ENCODE data around the gene FLT3LG.

Gene FLT3LG

GRCh38 chr19:49486710-49487276 is 12.8 kb downstream of the FLT3LG start:
- peak overlapping the region; percentile 83 for H3K27ac ChIP-seq
- peak overlapping the region; percentile 63 for H3K9ac ChIP-seq
- TF ChIP-seq Cebpa-rat (IDR thresholded peaks at IDR 0.05) = no peak
- peaks cover 37% of the 10 kb centered on the region for H3K36me3 ChIP-seq
- H3K4me2 ChIP-seq = peak overlapping the region; percentile 48
- H3K9me3 ChIP-seq = no peaks in the 10 kb centered on the region
- peaks cover 43% of the 10 kb centered on the region for H4K20me1 ChIP-seq
- no peaks in the 10 kb centered on the region for H3K27me3 ChIP-seq
- H3K4me3 ChIP-seq = peak overlapping the region; percentile 58
- H3K4me1 ChIP-seq = peaks cover 31% of the 10 kb centered on the region

DNA sequence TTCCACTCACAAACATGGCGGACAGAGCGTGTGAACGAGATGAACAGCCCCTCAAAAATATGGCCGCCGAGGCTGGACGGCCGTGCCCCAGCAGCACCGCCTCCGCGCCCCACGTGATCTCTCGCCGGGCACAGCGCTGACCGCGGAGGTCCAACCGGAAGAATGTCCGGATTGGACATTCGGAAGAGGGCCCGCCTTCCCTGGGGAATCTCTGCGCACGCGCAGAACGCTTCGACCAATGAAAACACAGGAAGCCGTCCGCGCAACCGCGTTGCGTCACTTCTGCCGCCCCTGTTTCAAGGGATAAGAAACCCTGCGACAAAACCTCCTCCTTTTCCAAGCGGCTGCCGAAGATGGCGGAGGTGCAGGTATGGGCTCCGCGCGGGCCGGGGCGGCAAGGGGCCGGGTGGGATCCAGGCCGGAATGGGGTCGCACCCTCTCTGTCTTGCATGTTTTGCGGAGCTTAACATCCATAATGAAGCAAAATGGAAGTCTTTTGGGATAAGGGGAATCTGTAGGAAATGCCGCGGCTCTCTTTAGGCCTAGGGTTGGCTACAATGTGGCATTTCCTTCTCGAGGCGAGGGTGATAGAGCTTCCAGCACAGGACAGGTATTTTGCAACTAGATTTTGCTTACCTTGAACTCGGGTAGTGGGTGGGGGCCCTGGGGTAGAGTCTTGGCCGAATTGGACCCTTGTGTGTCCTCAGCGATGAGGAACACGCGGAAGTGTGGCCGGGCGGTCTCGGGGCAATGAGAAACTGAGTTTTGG is 13.4 kb downstream of the FLT3LG start, which contains the start of gene RPL13A:
TSS of gene RPL13A (plus strand) at position 332 of the 769 bp plus-strand sequence. CDS start at position 354, 22 bp downstream.
- peak within 1 kb of the TSS; percentile 100 for H3K9ac ChIP-seq
- peaks cover 43% of the 10 kb centered on the region for H3K36me3 ChIP-seq
- peaks cover 50% of the 10 kb centered on the region for H4K20me1 ChIP-seq
- H3K27me3 ChIP-seq = no peaks in the 10 kb centered on the region
- peak within 1 kb of the TSS; percentile 99 for H3K4me3 ChIP-seq
- peak within 1 kb of the TSS; percentile 100 for H3K27ac ChIP-seq
- TF ChIP-seq Cebpa-rat (IDR thresholded peaks at IDR 0.05) = peak; percentile 97
- peaks cover 31% of the 10 kb centered on the region for H3K4me1 ChIP-seq
- peak within 1 kb of the TSS; percentile 95 for H3K4me2 ChIP-seq
- no peaks in the 10 kb centered on the region for H3K9me3 ChIP-seq

DNA sequence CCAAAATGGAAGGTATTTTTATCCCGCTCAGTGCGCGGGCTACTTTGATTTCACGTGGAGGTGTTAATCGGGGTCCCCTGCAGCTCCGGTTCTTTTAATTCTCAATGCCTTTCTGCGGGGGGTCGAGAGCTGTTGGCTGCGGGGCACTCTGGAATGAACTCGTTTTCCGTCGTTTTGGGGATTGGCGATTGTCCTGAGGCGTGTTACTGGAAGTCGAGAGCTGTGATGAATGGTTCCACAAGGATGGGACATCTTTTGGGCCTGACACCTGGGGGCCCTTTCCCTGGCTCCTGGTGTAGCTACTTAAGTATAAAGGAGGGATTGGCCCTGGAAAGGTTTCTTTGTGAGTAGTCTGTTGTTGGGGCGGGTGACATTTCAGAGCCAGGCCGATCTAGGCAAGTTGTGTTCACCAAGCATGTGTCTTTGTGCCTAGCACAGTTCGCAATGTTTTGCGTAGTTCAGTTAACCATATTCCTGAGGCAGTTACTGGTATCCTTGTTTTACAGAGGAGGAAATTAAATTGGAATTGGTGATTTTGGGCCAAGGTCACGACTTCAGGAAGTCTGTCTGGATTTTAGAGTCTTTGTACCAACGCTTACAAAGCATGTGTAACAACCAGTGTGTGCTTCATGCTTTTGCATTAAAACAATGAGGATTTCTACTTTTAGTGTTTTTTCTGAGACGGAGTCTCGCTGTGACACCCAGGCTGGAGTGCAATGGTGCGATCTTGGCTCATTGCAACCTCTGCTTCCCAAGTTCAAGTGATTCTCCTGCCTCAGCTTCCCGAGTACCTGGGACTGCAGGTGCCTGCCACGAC is 14.2 kb downstream of the FLT3LG start:
- Histone ChIP-seq H3K9ac (peak overlapping the region; percentile 100), H3K4me3 (peak overlapping the region; percentile 99), H3K9me3 (no peaks in the 10 kb centered on the region), H3K36me3 (peaks cover 51% of the 10 kb centered on the region), H3K27ac (peak overlapping the region; percentile 100), H3K4me1 (peaks cover 31% of the 10 kb centered on the region), H4K20me1 (peaks cover 55% of the 10 kb centered on the region), H3K4me2 (peak overlapping the region; percentile 95), H3K27me3 (no peaks in the 10 kb centered on the region)
- TF ChIP-seq Cebpa-rat (IDR thresholded peaks at IDR 0.05) = no peak

- H3K36me3 ChIP-seq = peaks cover 55% of the 10 kb centered on the region
Observed at GRCh38 chr19:49488863-49489537, 15.0 kb downstream of the FLT3LG start.

GRCh38 chr19:49489601-49490167 is 15.7 kb downstream of the FLT3LG start:
- H3K36me3 ChIP-seq = peaks cover 55% of the 10 kb centered on the region
- peak overlapping the region; percentile 100 for H3K27ac ChIP-seq
- H3K9me3 ChIP-seq = no peaks in the 10 kb centered on the region
- H3K9ac ChIP-seq = peak overlapping the region; percentile 100
- no peaks in the 10 kb centered on the region for H3K27me3 ChIP-seq
- H3K4me1 ChIP-seq = peaks cover 41% of the 10 kb centered on the region
- no peak for TF ChIP-seq Cebpa-rat (IDR thresholded peaks at IDR 0.05)
- H3K4me2 ChIP-seq = peak overlapping the region; percentile 95
- peaks cover 55% of the 10 kb centered on the region for H4K20me1 ChIP-seq
- peak overlapping the region; percentile 99 for H3K4me3 ChIP-seq

More at GRCh38 chr19:49488863-49489537, 15.0 kb downstream of the FLT3LG start:
- peak overlapping the region; percentile 100 for H3K9ac ChIP-seq
- no peak for TF ChIP-seq Cebpa-rat (IDR thresholded peaks at IDR 0.05)
- H3K27ac ChIP-seq = peak overlapping the region; percentile 100
- no peaks in the 10 kb centered on the region for H3K27me3 ChIP-seq
- H3K4me1 ChIP-seq = peaks cover 34% of the 10 kb centered on the region
- H4K20me1 ChIP-seq = peaks cover 55% of the 10 kb centered on the region
- H3K9me3 ChIP-seq = no peaks in the 10 kb centered on the region
- H3K4me3 ChIP-seq = peak overlapping the region; percentile 99
- H3K4me2 ChIP-seq = peak overlapping the region; percentile 95

DNA sequence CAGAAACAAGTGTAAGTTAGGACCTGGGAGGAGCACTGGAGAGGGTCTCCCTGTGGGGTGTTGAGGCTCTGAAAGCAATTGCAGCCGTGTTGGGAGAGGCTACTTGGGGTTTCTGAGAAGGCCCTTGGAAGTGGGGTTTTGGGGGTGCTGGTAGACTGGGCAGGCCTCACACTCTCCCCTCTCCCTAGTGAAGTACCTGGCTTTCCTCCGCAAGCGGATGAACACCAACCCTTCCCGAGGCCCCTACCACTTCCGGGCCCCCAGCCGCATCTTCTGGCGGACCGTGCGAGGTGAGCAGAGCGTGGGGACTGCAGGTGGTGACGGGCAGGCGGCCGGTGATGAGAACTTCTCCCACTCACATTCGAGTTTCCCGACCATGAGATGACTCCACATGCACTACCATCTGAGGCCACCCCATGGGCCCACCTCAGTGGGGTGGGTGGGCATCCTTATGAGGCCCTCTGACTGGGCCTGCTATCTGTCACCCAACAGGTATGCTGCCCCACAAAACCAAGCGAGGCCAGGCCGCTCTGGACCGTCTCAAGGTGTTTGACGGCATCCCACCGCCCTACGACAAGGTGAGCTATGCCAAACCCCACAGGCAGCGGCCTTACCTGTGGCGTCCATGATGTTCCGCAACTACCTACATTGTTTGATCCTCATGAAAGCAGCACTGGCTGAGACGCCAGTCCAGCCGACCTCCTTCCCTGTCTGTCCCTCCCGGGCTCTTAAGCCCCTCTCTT is 16.4 kb downstream of the FLT3LG start:
- peaks cover 55% of the 10 kb centered on the region for H3K36me3 ChIP-seq
- H3K9ac ChIP-seq = peak overlapping the region; percentile 100
- TF ChIP-seq Cebpa-rat (IDR thresholded peaks at IDR 0.05) = no peak
- peak overlapping the region; percentile 95 for H3K4me2 ChIP-seq
- no peaks in the 10 kb centered on the region for H3K9me3 ChIP-seq
- peak overlapping the region; percentile 99 for H3K4me3 ChIP-seq
- H3K27me3 ChIP-seq = no peaks in the 10 kb centered on the region
- H4K20me1 ChIP-seq = peaks cover 55% of the 10 kb centered on the region
- peak overlapping the region; percentile 100 for H3K27ac ChIP-seq
- peaks cover 49% of the 10 kb centered on the region for H3K4me1 ChIP-seq

GRCh38 chr19:49491030-49491803 is 17.2 kb downstream of the FLT3LG start:
- Histone ChIP-seq H3K4me1 (peaks cover 51% of the 10 kb centered on the region), H4K20me1 (peaks cover 55% of the 10 kb centered on the region), H3K4me3 (no peak overlapping the region), H3K27ac (peak overlapping the region; percentile 100; the same call in 1 of the 2 replicates), H3K9ac (peak overlapping the region; percentile 100; the same call in 1 of the 2 replicates), H3K36me3 (peaks cover 55% of the 10 kb centered on the region), H3K9me3 (no peaks in the 10 kb centered on the region), H3K4me2 (peak overlapping the region; percentile 95; the same call in 1 of the 2 replicates), H3K27me3 (no peaks in the 10 kb centered on the region)
- no peak for TF ChIP-seq Cebpa-rat (IDR thresholded peaks at IDR 0.05)

Measured in BLaER1 (cell line).